WTC11 (cell line): ENCODE data around the gene CBX1. TPM values are rescaled to one million over a fixed set of nuclear protein-coding genes. Genes with fewer than 3 reads are reported as not detected.

ENCODE experiments used
- ATAC-seq: fragments of 200-7000 bp; cut with Tn5 transposase; 2 replicates; pipeline ENCODE4 v1.10.0; 2021; ENCODE audit warnings: mild to moderate bottlenecking, moderate library complexity
- CTCF ChIA-PET: fragments of 300-600 bp; sonication (Branson Sonifier 250); formaldehyde crosslinking; loops from one replicate; lab custom pipeline; 2021; ENCODE audit warnings: antibody characterized with exemption; lab: Charles Lee
- POLR2A ChIA-PET: fragments of 350-600 bp; sonication (Branson Sonifier 250); formaldehyde crosslinking; loops from one replicate; lab custom pipeline; 2021; ENCODE audit warnings: antibody characterized with exemption; lab: Charles Lee
- DNase-seq: peaks from one replicate; pipeline ENCODE4 v3.0.0; 2021; ENCODE audit warnings: low spot score
- H3K27ac Mint-ChIP-seq: 2 replicates; pipeline ENCODE4 v1.8.0; 2021; ENCODE audit warnings: mixed read lengths
- H3K27me3 Mint-ChIP-seq: 2 replicates; pipeline ENCODE4 v1.8.0; 2021; ENCODE audit warnings: low read depth, mild to moderate bottlenecking, moderate library complexity, mixed read lengths
- H3K36me3 Mint-ChIP-seq: 2 replicates; pipeline ENCODE4 v1.8.0; 2021; ENCODE audit warnings: mixed read lengths
- H3K4me1 Mint-ChIP-seq: 2 replicates; pipeline ENCODE4 v1.8.0; 2022; ENCODE audit warnings: mixed read lengths
- H3K4me3 Mint-ChIP-seq: 2 replicates; pipeline ENCODE4 v1.8.0; 2021; ENCODE audit warnings: mild to moderate bottlenecking, moderate library complexity, mixed read lengths
- H3K9me3 Mint-ChIP-seq: 2 replicates; pipeline ENCODE4 v1.8.0; 2021; ENCODE audit warnings: mixed read lengths
- CREB1 ChIP-seq: sonication (generic); formaldehyde crosslinking; IDR thresholded peaks from 2 replicates; pipeline ENCODE4 v1.8.0; 2023; ENCODE audit warnings: mild to moderate bottlenecking, missing genetic modification reagents
- EMX1 ChIP-seq: fragments of 250-450 bp; sonication (Bioruptor Pico); IDR thresholded peaks from 2 replicates; pipeline ENCODE4 v1.8.0; 2021; ENCODE audit warnings: mild to moderate bottlenecking
- ESRRA ChIP-seq: sonication (generic); formaldehyde crosslinking; IDR thresholded peaks from 2 replicates; pipeline ENCODE4 v1.8.1; 2022; ENCODE audit warnings: mild to moderate bottlenecking, missing genetic modification reagents, borderline replicate concordance
- FOXK1 ChIP-seq: sonication (generic); formaldehyde crosslinking; IDR thresholded peaks from 2 replicates; pipeline ENCODE4 v1.8.0; 2022; ENCODE audit warnings: mild to moderate bottlenecking, moderate library complexity, missing genetic modification reagents
- FOXP1 ChIP-seq: sonication (generic); formaldehyde crosslinking; IDR thresholded peaks from 2 replicates; pipeline ENCODE4 v1.8.0; 2022; ENCODE audit warnings: missing genetic modification reagents, mild to moderate bottlenecking, moderate library complexity, borderline replicate concordance
- GTF2I ChIP-seq: fragments of 250-450 bp; sonication (Bioruptor Pico); conservative IDR thresholded peaks from 2 replicates; pipeline ENCODE4 v1.4.0; 2021; ENCODE audit warnings: mild to moderate bottlenecking
- HMGA2 ChIP-seq: fragments of 250-450 bp; sonication (Bioruptor Pico); IDR thresholded peaks from 2 replicates; pipeline ENCODE4 v1.4.0; 2021; ENCODE audit warnings: mild to moderate bottlenecking, moderate library complexity
- KAT7 ChIP-seq: sonication (generic); formaldehyde crosslinking; IDR thresholded peaks from 2 replicates; pipeline ENCODE4 v1.8.1; 2023; ENCODE audit warnings: missing genetic modification reagents, mild to moderate bottlenecking, borderline replicate concordance
- SP1 ChIP-seq: sonication (generic); formaldehyde crosslinking; conservative IDR thresholded peaks from 2 replicates; pipeline ENCODE4 v1.8.1; 2022; ENCODE audit warnings: missing genetic modification reagents
- TEAD1 ChIP-seq: sonication (generic); formaldehyde crosslinking; IDR thresholded peaks from 2 replicates; pipeline ENCODE4 v1.8.0; 2022; ENCODE audit warnings: mild to moderate bottlenecking, missing genetic modification reagents
- TEAD4 ChIP-seq: sonication (generic); formaldehyde crosslinking; IDR thresholded peaks from 2 replicates; pipeline ENCODE4 v1.8.0; 2022; ENCODE audit warnings: mild to moderate bottlenecking, missing genetic modification reagents
- ZBTB43 ChIP-seq: sonication (generic); formaldehyde crosslinking; IDR thresholded peaks from 2 replicates; pipeline ENCODE4 v1.8.1; 2023; ENCODE audit warnings: mild to moderate bottlenecking, missing genetic modification reagents
- ZNF138 ChIP-seq: sonication (generic); formaldehyde crosslinking; conservative IDR thresholded peaks from 2 replicates; pipeline ENCODE4 v1.8.1; 2022; ENCODE audit warnings: mild to moderate bottlenecking, moderate library complexity, missing genetic modification reagents
- ZNF232 ChIP-seq: sonication (generic); formaldehyde crosslinking; IDR thresholded peaks from 2 replicates; pipeline ENCODE4 v1.8.0; 2022; ENCODE audit warnings: mild to moderate bottlenecking, missing genetic modification reagents
- ZNF263 ChIP-seq: sonication (generic); formaldehyde crosslinking; IDR thresholded peaks from 2 replicates; pipeline ENCODE4 v1.8.1; 2022; ENCODE audit warnings: low read depth, mild to moderate bottlenecking, moderate library complexity, missing genetic modification reagents
- ZNF671 ChIP-seq: fragments of 250-450 bp; sonication (Bioruptor Pico); IDR thresholded peaks from 2 replicates; pipeline ENCODE4 v1.8.0; 2021; ENCODE audit warnings: mild to moderate bottlenecking
- total RNA-seq: library from RNA; stranded (reverse); gene quantifications from 3 replicates; pipeline ENCODE4 v1.2.3, GENCODE V29; 2021
- TF ChIP-seq, protein P1 (sequence below): sonication (generic); formaldehyde crosslinking; IDR thresholded peaks from 2 replicates; pipeline ENCODE4 v1.8.1; 2022; ENCODE audit warnings: low read depth, missing genetic modification reagents, borderline replicate concordance
- TF ChIP-seq, protein P2 (sequence below): sonication (generic); formaldehyde crosslinking; IDR thresholded peaks from 2 replicates; pipeline ENCODE4 v1.8.0; 2023; ENCODE audit warnings: mild to moderate bottlenecking, missing genetic modification reagents
- TF ChIP-seq, protein P3 (sequence below): fragments of 250-450 bp; sonication (Bioruptor Pico); IDR thresholded peaks from 2 replicates; pipeline ENCODE4 v1.9.0; 2021; ENCODE audit warnings: mild to moderate bottlenecking
- TF ChIP-seq, protein P4 (sequence below): sonication (generic); formaldehyde crosslinking; IDR thresholded peaks from 2 replicates; pipeline ENCODE4 v1.8.1; 2022; ENCODE audit warnings: mild to moderate bottlenecking, missing genetic modification reagents, moderate library complexity, borderline replicate concordance
- TF ChIP-seq, protein P5 (sequence below): fragments of 250-450 bp; sonication (Bioruptor Pico); conservative IDR thresholded peaks from 2 replicates; pipeline ENCODE4 v1.9.0; 2021; ENCODE audit warnings: mild to moderate bottlenecking

Gene CBX1
- total RNA-seq, 1 experiment from 2014 or later: 162 TPM

DNA sequence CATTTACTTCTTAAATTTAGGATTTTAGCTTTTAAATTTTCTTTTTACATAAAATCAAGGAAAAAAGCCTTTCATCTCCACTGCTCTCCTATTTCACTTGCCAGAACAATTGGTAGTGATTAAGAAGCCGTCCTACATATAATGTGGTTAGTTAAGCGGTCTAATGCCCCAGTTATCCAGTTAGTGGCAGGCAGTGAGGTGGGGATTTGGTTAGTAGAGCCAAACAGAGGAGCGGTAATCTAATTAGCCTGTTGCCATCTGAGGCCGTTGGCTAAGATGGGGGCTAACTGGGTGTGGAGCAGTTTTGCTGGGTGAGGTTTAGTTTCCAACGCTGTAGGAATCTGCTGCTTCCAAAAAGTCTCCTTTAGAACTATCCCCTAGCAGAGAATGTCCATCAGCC lies 28.7 kb upstream of the CBX1 start:
- ChIA-PET CTCF (interaction anchor here (6.2 kb wide), 1 partner anchor 103 kb away, joined by 67 read pairs; no protein-coding TSS in a partner anchor), POLR2A (no interaction called here)
- ATAC-seq (no peak), DNase-seq (no peak)
- no peak overlapping the region for H3K4me3 Mint-ChIP-seq
- no peaks in the 10 kb centered on the region for H3K9me3 Mint-ChIP-seq
- H3K27me3 Mint-ChIP-seq: no peaks in the 10 kb centered on the region; the same call in 1 of the 2 replicates
- TF ChIP-seq ZNF138 (CRISPR knock-in tag): no peak
- TF ChIP-seq TEAD1 (CRISPR knock-in tag): no peak
- TF ChIP-seq, protein P1, sequence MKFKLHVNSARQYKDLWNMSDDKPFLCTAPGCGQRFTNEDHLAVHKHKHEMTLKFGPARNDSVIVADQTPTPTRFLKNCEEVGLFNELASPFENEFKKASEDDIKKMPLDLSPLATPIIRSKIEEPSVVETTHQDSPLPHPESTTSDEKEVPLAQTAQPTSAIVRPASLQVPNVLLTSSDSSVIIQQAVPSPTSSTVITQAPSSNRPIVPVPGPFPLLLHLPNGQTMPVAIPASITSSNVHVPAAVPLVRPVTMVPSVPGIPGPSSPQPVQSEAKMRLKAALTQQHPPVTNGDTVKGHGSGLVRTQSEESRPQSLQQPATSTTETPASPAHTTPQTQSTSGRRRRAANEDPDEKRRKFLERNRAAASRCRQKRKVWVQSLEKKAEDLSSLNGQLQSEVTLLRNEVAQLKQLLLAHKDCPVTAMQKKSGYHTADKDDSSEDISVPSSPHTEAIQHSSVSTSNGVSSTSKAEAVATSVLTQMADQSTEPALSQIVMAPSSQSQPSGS: no peak
- H3K4me1 Mint-ChIP-seq: peaks cover 7% of the 10 kb centered on the region
- H3K27ac Mint-ChIP-seq: no peak overlapping the region
- H3K36me3 Mint-ChIP-seq: no peaks in the 10 kb centered on the region

- CTCF ChIA-PET: interaction anchor here (0.7 to 6.2 kb wide), 5 partner anchors 45 to 750 kb away, joined by 3 to 67 read pairs (median 5); no protein-coding TSS in a partner anchor
- Mint-ChIP-seq H3K4me3 (no peak overlapping the region), H3K27me3 (no peaks in the 10 kb centered on the region), H3K9me3 (no peaks in the 10 kb centered on the region), H3K27ac (no peak overlapping the region), H3K36me3 (no peaks in the 10 kb centered on the region), H3K4me1 (peaks cover 6% of the 10 kb centered on the region)
- no peak for DNase-seq
- POLR2A ChIA-PET: no interaction called here
- TF ChIP-seq ZNF671 (CRISPR knock-in tag): no peak
- no peak for TF ChIP-seq ZNF232 (CRISPR knock-in tag)
- no peak for TF ChIP-seq ZNF138 (CRISPR knock-in tag)
- no peak for TF ChIP-seq FOXP1 (CRISPR knock-in tag)
- TF ChIP-seq CREB1 (CRISPR knock-in tag): no peak
- no peak for TF ChIP-seq ESRRA (CRISPR knock-in tag)
- TF ChIP-seq HMGA2 (CRISPR knock-in tag): no peak
- TF ChIP-seq, protein P2, sequence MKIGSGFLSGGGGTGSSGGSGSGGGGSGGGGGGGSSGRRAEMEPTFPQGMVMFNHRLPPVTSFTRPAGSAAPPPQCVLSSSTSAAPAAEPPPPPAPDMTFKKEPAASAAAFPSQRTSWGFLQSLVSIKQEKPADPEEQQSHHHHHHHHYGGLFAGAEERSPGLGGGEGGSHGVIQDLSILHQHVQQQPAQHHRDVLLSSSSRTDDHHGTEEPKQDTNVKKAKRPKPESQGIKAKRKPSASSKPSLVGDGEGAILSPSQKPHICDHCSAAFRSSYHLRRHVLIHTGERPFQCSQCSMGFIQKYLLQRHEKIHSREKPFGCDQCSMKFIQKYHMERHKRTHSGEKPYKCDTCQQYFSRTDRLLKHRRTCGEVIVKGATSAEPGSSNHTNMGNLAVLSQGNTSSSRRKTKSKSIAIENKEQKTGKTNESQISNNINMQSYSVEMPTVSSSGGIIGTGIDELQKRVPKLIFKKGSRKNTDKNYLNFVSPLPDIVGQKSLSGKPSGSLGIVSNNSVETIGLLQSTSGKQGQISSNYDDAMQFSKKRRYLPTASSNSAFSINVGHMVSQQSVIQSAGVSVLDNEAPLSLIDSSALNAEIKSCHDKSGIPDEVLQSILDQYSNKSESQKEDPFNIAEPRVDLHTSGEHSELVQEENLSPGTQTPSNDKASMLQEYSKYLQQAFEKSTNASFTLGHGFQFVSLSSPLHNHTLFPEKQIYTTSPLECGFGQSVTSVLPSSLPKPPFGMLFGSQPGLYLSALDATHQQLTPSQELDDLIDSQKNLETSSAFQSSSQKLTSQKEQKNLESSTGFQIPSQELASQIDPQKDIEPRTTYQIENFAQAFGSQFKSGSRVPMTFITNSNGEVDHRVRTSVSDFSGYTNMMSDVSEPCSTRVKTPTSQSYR (CRISPR knock-in tag): no peak
- TF ChIP-seq SP1: no peak
- TF ChIP-seq, protein P3, sequence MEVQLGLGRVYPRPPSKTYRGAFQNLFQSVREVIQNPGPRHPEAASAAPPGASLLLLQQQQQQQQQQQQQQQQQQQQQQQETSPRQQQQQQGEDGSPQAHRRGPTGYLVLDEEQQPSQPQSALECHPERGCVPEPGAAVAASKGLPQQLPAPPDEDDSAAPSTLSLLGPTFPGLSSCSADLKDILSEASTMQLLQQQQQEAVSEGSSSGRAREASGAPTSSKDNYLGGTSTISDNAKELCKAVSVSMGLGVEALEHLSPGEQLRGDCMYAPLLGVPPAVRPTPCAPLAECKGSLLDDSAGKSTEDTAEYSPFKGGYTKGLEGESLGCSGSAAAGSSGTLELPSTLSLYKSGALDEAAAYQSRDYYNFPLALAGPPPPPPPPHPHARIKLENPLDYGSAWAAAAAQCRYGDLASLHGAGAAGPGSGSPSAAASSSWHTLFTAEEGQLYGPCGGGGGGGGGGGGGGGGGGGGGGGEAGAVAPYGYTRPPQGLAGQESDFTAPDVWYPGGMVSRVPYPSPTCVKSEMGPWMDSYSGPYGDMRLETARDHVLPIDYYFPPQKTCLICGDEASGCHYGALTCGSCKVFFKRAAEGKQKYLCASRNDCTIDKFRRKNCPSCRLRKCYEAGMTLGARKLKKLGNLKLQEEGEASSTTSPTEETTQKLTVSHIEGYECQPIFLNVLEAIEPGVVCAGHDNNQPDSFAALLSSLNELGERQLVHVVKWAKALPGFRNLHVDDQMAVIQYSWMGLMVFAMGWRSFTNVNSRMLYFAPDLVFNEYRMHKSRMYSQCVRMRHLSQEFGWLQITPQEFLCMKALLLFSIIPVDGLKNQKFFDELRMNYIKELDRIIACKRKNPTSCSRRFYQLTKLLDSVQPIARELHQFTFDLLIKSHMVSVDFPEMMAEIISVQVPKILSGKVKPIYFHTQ (CRISPR knock-in tag): no peak
- TF ChIP-seq EMX1 (CRISPR knock-in tag): no peak
- TF ChIP-seq, protein P4, sequence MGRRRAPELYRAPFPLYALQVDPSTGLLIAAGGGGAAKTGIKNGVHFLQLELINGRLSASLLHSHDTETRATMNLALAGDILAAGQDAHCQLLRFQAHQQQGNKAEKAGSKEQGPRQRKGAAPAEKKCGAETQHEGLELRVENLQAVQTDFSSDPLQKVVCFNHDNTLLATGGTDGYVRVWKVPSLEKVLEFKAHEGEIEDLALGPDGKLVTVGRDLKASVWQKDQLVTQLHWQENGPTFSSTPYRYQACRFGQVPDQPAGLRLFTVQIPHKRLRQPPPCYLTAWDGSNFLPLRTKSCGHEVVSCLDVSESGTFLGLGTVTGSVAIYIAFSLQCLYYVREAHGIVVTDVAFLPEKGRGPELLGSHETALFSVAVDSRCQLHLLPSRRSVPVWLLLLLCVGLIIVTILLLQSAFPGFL (CRISPR knock-in tag): no peak
- TF ChIP-seq ZBTB43: no peak
- TF ChIP-seq TEAD4: no peak
- TF ChIP-seq GTF2I (CRISPR knock-in tag): no peak
- no peak for TF ChIP-seq TEAD1 (CRISPR knock-in tag)
- no peak for TF ChIP-seq ZNF263 (CRISPR knock-in tag)
- TF ChIP-seq FOXK1 (CRISPR knock-in tag): no peak
- TF ChIP-seq, protein P5, sequence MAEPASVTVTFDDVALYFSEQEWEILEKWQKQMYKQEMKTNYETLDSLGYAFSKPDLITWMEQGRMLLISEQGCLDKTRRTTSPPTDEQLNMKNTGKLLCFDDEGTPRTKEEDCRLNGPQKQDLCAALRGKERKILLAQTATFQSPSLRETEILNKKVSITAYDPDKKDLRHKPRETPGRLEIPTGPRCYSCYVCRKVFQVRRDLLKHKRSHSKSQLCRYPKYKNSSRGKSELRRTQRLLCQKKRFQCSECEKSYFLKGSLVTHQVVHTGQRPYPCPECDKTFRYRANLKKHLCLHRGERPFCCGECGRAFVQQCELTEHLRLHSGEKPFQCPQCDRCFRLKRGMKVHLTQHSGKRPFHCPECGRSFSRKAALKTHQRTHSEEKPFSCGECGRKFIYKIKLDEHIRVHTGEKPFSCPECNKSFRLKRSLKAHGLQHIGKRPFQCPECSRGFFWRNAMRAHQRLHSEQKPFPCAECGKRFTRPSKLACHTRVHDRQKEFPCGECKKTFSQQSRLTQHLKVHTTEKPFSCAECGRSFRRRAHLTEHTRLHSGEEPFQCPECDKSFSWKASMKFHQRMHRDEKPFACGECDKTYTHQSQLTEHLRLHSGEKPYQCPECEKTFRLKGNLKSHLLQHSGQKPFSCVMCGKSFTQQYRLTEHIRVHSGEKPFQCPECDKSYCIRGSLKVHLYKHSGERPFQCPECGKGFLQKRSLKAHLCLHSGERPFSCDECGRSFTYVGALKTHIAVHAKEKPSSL (CRISPR knock-in tag): no peak
- TF ChIP-seq KAT7 (CRISPR knock-in tag): no peak
- no peak for ATAC-seq
Observed at GRCh38 chr17:48128400-48128799, 27.1 kb upstream of the CBX1 start.
